GM19328 (cell line): ENCODE results near the gene TUBA4A.
A peak's percentile ranks its signal among the peaks of the same experiment; 100 is the strongest.
"Not testable (repeated sequence)": the region's sequence is repeated elsewhere in the genome, so short reads cannot be mapped to it uniquely, and the experiment has no call there.

Source experiments
- ATAC-seq: cut with Tn5 transposase; IDR thresholded peaks from one replicate; pipeline ENCODE4 v1.9.1; 2021; ENCODE audit warnings: mild to moderate bottlenecking, moderate library complexity; ENCODE audit not compliant: unreplicated experiment

TUBA4A gene

GRCh38 chr2:219214141-219214540 is 39.6 kb downstream of the TUBA4A start:
- no peak for ATAC-seq

- ATAC-seq, result no peak
Measured at GRCh38 chr2:219213486-219214071, 40.1 kb downstream of the TUBA4A start.

- no peak for ATAC-seq
Measured at GRCh38 chr2:219213026-219213415, 40.7 kb downstream of the TUBA4A start.

GRCh38 chr2:219210886-219211362 is 42.8 kb downstream of the TUBA4A start:
- no peak for ATAC-seq

GRCh38 chr2:219210196-219210885 is 43.4 kb downstream of the TUBA4A start:
- no peak for ATAC-seq

- ATAC-seq, result no peak
Measured at GRCh38 chr2:219209236-219210195, 44.2 kb downstream of the TUBA4A start.

- no peak for ATAC-seq
Measured at GRCh38 chr2:219207884-219208740, 45.6 kb downstream of the TUBA4A start.

- no peak for ATAC-seq
Measured at GRCh38 chr2:219207134-219207883, 46.4 kb downstream of the TUBA4A start.

- peak; percentile 98 for ATAC-seq
Measured at GRCh38 chr2:219206328-219207133, 47.2 kb downstream of the TUBA4A start, which contains the start of gene ZFAND2B. TSS of gene ZFAND2B (plus strand) at chr2:219206782. CDS start at chr2:219206988, 206 bp downstream.

GRCh38 chr2:219205981-219206327 is 47.8 kb downstream of the TUBA4A start:
- ATAC-seq, result no peak

- ATAC-seq, result no peak
Measured at GRCh38 chr2:219205165-219205538, 48.6 kb downstream of the TUBA4A start.

GRCh38 chr2:219204425-219205164 is 49.1 kb downstream of the TUBA4A start:
- no peak for ATAC-seq

- not testable (repeated sequence) for ATAC-seq
Measured at GRCh38 chr2:219201331-219201730, 52.4 kb downstream of the TUBA4A start.

GRCh38 chr2:219200502-219201326 is 53.0 kb downstream of the TUBA4A start:
- not testable (repeated sequence) for ATAC-seq
